HCT116 (cell line): ENCODE results near the gene EFCAB5. TPM values are rescaled to one million over a fixed set of nuclear protein-coding genes. Genes with fewer than 3 reads are reported as not detected.

Experiments used
- ATAC-seq: fragments of 200-7000 bp; cut with Tn5 transposase; 2 replicates; pipeline ENCODE4 v1.9.1; 2020; ENCODE audit warnings: mild to moderate bottlenecking, moderate library complexity
- BruUV-seq: library from RNA; stranded (reverse); fragments of 400-500 nt; replicated peaks from 2 replicates; lab custom pipeline; 2021; lab: Mats Ljungman, UMichigan
- CTCF ChIA-PET: fragments of 300-600 bp; sonication (Branson Sonifier 250); formaldehyde crosslinking; loops from one replicate; lab custom pipeline; 2021; ENCODE audit warnings: antibody characterized with exemption; lab: Charles Lee
- POLR2A ChIA-PET: fragments of 300-600, 350-600 bp; sonication (Branson Sonifier 250); formaldehyde crosslinking; loops from one replicate; lab custom pipeline; 2021; ENCODE audit warnings: antibody characterized with exemption; lab: Charles Lee
- RAD21 ChIA-PET, 2 experiments: fragments of 300-600 bp; sonication (Branson Sonifier 250); formaldehyde crosslinking; loops; one replicate each; lab custom pipeline; 2023; ENCODE audit warnings: low total read pairs in 2 of 2; ENCODE audit not compliant: uncharacterized antibody in 2 of 2, unreplicated experiment in 2 of 2, low non-redundant PET in 1 of 2; lab: Charles Lee
- DNase-seq: peaks from one replicate; pipeline ENCODE4 v3.0.0-alpha.2; 2010; ENCODE audit warnings: low read depth, low spot score
- H2AFZ ChIP-seq: fragments of 200-600 bp; shearing (Covaris generic), sonication (generic); 2 replicates; pipeline ENCODE4 v1.6.1; 2017; ENCODE audit warnings: low read depth, mixed run types, mixed read lengths, antibody characterized with exemption, low read length; ENCODE audit not compliant: poor library complexity, severe bottlenecking
- H3K27ac ChIP-seq: 2 replicates; pipeline ENCODE4 v1.5.1; 2012; ENCODE audit warnings: low read depth, low read length
- H3K27me3 ChIP-seq: fragments of 200-600 bp; sonication (generic); 2 replicates; pipeline ENCODE4 v1.6.1; 2016; ENCODE audit warnings: mixed run types, low read length, mixed read lengths; ENCODE audit not compliant: insufficient read depth
- H3K36me3 ChIP-seq, 2 experiments: fragments of 200-500 bp in 1 of 2; fragments of 200-600 bp in 1 of 2; sonication (Bioruptor generic) in 1 of 2; sonication (generic) in 1 of 2; 2 replicates each; pipeline versions ENCODE4 v1.5.1 to v1.6.1; 2014 to 2016; ENCODE audit warnings: low read length in 2 of 2, inconsistent platforms in 1 of 2, mixed read lengths in 1 of 2, mixed run types in 1 of 2; ENCODE audit not compliant: insufficient read depth in 2 of 2, control insufficient read depth in 1 of 2
- H3K4me1 ChIP-seq, 2 experiments: fragments of 200-600 bp in 1 of 2; sonication (generic) in 1 of 2; 2 replicates each; pipeline versions ENCODE4 v1.5.1 to v1.6.1; 2012 to 2017; ENCODE audit warnings: low read length in 2 of 2, inconsistent platforms in 1 of 2, mild to moderate bottlenecking in 1 of 2, mixed read lengths in 1 of 2, mixed run types in 1 of 2, moderate library complexity in 1 of 2; ENCODE audit not compliant: insufficient read depth in 2 of 2, control insufficient read depth in 1 of 2
- H3K4me2 ChIP-seq: fragments of 200-600 bp; sonication (generic); 2 replicates; pipeline ENCODE4 v1.6.1; 2017; ENCODE audit warnings: mixed run types, low read length, mixed read lengths
- H3K4me3 ChIP-seq, 2 experiments: fragments of 200-600 bp in 1 of 2; sonication (generic) in 1 of 2; replicated peaks in 1 of 2; 2 replicates each; pipeline ENCODE4 v1.5.1; 2011 to 2016; ENCODE audit warnings: low read length in 2 of 2, control low read depth in 1 of 2, low read depth in 1 of 2, mild to moderate bottlenecking in 1 of 2, mixed read lengths in 1 of 2, mixed run types in 1 of 2
- H3K79me2 ChIP-seq: fragments of 200-600 bp; sonication (generic); 2 replicates; pipeline ENCODE4 v1.6.1; 2017; ENCODE audit warnings: mild to moderate bottlenecking, mixed run types, low read length, moderate library complexity, mixed read lengths; ENCODE audit not compliant: insufficient read depth
- H3K9ac ChIP-seq: fragments of 200-600 bp; sonication (generic); 2 replicates; pipeline ENCODE4 v1.6.1; 2016; ENCODE audit warnings: low read length, mixed read lengths
- H3K9me2 ChIP-seq: fragments of 200-600 bp; sonication (generic), shearing (Covaris generic); 2 replicates; pipeline ENCODE4 v1.6.1; 2017; ENCODE audit warnings: mixed run types, mild to moderate bottlenecking, moderate library complexity; ENCODE audit not compliant: insufficient read depth
- H3K9me3 ChIP-seq, 2 experiments: fragments of 200-500 bp in 1 of 2; fragments of 200-600 bp in 1 of 2; sonication (Bioruptor generic) in 1 of 2; sonication (generic) in 1 of 2; 2 replicates each; pipeline ENCODE4 v1.6.1; 2014 to 2017; ENCODE audit warnings: low read length in 2 of 2, mixed read lengths in 2 of 2, inconsistent platforms in 1 of 2, low read depth in 1 of 2, mild to moderate bottlenecking in 1 of 2, mixed run types in 1 of 2, moderate library complexity in 1 of 2; ENCODE audit not compliant: control insufficient read depth in 1 of 2, insufficient read depth in 1 of 2
- H4K20me1 ChIP-seq: fragments of 200-600 bp; sonication (generic), shearing (Covaris generic); 2 replicates; pipeline ENCODE4 v1.6.1; 2017; ENCODE audit warnings: mixed run types, mild to moderate bottlenecking, moderate library complexity; ENCODE audit not compliant: insufficient read depth
- EGR1 ChIP-seq: IDR thresholded peaks from 2 replicates; pipeline ENCODE4 v1.6.1; 2012; ENCODE audit warnings: low read depth
- EZH2 ChIP-seq: fragments of 200-600 bp; sonication (generic); IDR thresholded peaks from 2 replicates; pipeline ENCODE4 v1.6.1; 2017; ENCODE audit warnings: antibody characterized with exemption, mixed run types
- MAX ChIP-seq: IDR thresholded peaks from 2 replicates; pipeline ENCODE4 v1.6.1; 2012
- POLR2A ChIP-seq: IDR thresholded peaks from 2 replicates; pipeline ENCODE4 v1.7.0; 2011; ENCODE audit warnings: borderline replicate concordance; ENCODE audit not compliant: insufficient read depth, insufficient read length; ENCODE audit errors: extremely low read depth
- SIN3A ChIP-seq: IDR thresholded peaks from 2 replicates; pipeline ENCODE4 v1.6.1; 2012; ENCODE audit warnings: low read depth
- SRF ChIP-seq: IDR thresholded peaks from 2 replicates; pipeline ENCODE4 v1.6.1; 2012; ENCODE audit warnings: low read depth
- TCF7L2 ChIP-seq: IDR thresholded peaks from 2 replicates; pipeline ENCODE4 v1.7.0; 2011; ENCODE audit warnings: borderline replicate concordance, inconsistent platforms; ENCODE audit not compliant: insufficient read depth, insufficient read length; ENCODE audit errors: extremely low read depth
- ZFX ChIP-seq: fragments of 450-650 bp; IDR thresholded peaks from 2 replicates; pipeline ENCODE4 v1.6.1; 2017
- intact Hi-C: fragments of 100-400 bp; cut with micrococcal nuclease; formaldehyde crosslinking; loops from 2 replicates; pipeline ENCODE4 v1.10.0; 2022
- total RNA-seq: library from RNA; stranded (reverse); gene quantifications from one replicate; pipeline ENCODE4 v1.2.1, GENCODE V29; 2021; ENCODE audit not compliant: unreplicated experiment
- TF ChIP-seq, protein P1 (sequence below): IDR thresholded peaks from 2 replicates; pipeline ENCODE4 v1.6.1; 2012

Gene EFCAB5
- total RNA-seq, 1 experiment from 2014 or later = 0.17 TPM

GRCh38 chr17:30103921-30104320 lies 162.5 kb downstream of the EFCAB5 start:
- POLR2A ChIA-PET = interaction anchor here (1.1 to 2.3 kb wide), 4 partner anchors 11 to 235 kb away, joined by 3 to 10 read pairs (median 5); no protein-coding TSS in a partner anchor
- RAD21 ChIA-PET = interaction anchor here (1.3 to 1.8 kb wide), 4 partner anchors 21 to 235 kb away, joined by 4 to 16 read pairs (median 10); no protein-coding TSS in a partner anchor
- H3K27me3 ChIP-seq = no peaks in the 10 kb centered on the region

More at GRCh38 chr17:30103921-30104320, 162.5 kb downstream of the EFCAB5 start:
- no peaks in the 10 kb centered on the region; the same call in 1 of the 2 replicates for H3K9me2 ChIP-seq
- TF ChIP-seq TCF7L2 (no peak), POLR2A (no peak), EZH2 (no peak), MAX (no peak), ZFX (no peak), EGR1 (no peak), SIN3A (no peak), SRF (no peak)
- TF ChIP-seq, protein P1, sequence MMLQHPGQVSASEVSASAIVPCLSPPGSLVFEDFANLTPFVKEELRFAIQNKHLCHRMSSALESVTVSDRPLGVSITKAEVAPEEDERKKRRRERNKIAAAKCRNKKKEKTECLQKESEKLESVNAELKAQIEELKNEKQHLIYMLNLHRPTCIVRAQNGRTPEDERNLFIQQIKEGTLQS = no peak
- TF ChIP-seq, all 23 proteins: peak for 0
- H4K20me1 ChIP-seq = no peaks in the 10 kb centered on the region
- H3K36me3 ChIP-seq = no peaks in the 10 kb centered on the region
- BruUV-seq = no TSS peak
- H3K4me3 ChIP-seq = no peak overlapping the region
- H3K4me2 ChIP-seq = peak overlapping the region; percentile 86; the same call in 1 of the 2 replicates
- DNase-seq (no peak), ATAC-seq (no peak)
- no peaks in the 10 kb centered on the region for H3K79me2 ChIP-seq
- CTCF ChIA-PET = interaction anchor here (1.0 to 4.0 kb wide), 22 partner anchors 8 to 570 kb away, joined by 3 to 67 read pairs (median 8); partner anchors contain the start of genes GOSR1, SLC6A4 and TMIGD1
- H3K27ac ChIP-seq = no peak overlapping the region
- H3K4me1 ChIP-seq = peaks cover 3 to 7% of the 10 kb centered on the region in 2 experiments; a peak in 2 of 4 replicates
- intact Hi-C loops = loop anchor here (1.0 to 10.0 kb wide), 5 partner anchors 132 to 611 kb away; no protein-coding TSS in a partner anchor
- H3K9ac ChIP-seq = no peak overlapping the region
- no peak overlapping the region for H2AFZ ChIP-seq
- no peaks in the 10 kb centered on the region for H3K9me3 ChIP-seq
